Daoy (cell line): ENCODE results near the gene B3GNT4. TPM values are rescaled to one million over a fixed set of nuclear protein-coding genes. Genes with fewer than 3 reads are reported as not detected.
"Not testable (repeated sequence)": the region's sequence is repeated elsewhere in the genome, so short reads cannot be mapped to it uniquely, and the experiment has no call there.

Experiments
- DNase-seq: peaks from one replicate; pipeline ENCODE4 v3.0.0-alpha.2; 2015; ENCODE audit warnings: low read depth
- total RNA-seq: library from RNA; depleted of rRNA; stranded (reverse); fragments of >200 nt; shearing (Covaris generic); gene quantifications from 2 replicates; pipeline ENCODE4 v1.2.3, GENCODE V29; 2014; rRNA removed

B3GNT4 gene
- not detected in 2 replicates for total RNA-seq

DNA sequence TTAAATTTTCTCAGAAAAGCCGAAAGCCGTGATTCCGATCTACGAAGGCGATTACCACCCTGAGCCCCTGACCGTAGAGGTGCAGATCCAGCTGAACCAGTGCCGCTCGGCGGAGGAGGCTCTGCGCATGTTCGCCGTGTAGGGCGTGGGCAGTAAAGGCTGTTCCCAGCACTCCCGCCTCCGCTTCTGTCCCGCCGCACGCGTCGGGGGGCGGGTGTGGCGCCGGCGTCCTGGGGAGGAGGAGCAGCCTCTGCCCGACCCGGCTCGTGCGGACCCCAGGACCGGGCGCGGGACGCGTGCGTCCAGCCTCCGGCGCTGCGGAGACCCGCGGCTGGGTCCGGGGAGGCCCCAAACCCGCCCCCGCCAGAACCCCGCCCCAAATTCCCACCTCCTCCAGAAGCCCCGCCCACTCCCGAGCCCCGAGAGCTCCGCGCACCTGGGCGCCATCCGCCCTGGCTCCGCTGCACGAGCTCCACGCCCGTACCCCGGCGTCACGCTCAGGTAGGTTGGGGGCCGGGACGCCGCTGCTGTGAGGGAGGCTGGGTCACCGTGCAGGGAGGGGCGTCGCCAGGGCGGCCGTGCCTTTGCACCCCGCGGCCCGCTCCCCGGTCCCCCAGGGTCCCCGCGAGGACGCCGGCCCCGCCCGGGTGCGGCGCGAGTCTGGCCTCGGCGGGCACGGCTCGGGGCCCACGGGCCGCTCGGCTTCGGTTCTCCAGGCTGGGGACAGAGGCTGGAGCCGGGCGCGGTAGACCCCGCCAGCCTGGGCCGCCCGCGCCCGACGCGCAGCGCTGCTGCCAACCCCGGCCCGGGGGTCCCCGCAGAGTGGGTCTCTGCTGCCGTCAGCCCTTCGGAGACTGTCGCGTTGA is at the start of gene B3GNT4:
Gene B3GNT4, plus strand, starts transcription at position 409 of the 866 bp plus-strand sequence. CDS start 910 bp downstream, outside the sequence.
- peak; percentile 76 for DNase-seq

DNA sequence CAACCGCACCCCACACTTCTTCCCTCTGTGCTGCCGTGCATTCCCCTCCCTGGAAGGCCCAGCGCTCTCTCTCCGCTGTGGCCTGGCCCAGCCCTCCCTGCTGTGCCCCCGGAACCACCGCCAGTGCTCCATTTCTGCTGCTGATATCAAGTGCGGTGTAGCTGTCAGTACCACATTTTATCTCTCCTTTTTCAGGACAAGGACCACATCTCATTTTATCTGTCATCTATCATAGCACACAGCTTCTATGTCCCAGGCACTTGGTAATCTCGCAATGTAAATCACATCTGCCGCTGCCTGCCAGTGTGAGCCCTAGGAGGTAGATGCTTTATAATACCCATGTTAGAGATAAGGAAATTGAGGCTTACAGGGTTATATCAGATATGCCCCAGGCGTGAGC is 47.8 kb upstream of the B3GNT4 start:
- DNase-seq: no peak

DNA sequence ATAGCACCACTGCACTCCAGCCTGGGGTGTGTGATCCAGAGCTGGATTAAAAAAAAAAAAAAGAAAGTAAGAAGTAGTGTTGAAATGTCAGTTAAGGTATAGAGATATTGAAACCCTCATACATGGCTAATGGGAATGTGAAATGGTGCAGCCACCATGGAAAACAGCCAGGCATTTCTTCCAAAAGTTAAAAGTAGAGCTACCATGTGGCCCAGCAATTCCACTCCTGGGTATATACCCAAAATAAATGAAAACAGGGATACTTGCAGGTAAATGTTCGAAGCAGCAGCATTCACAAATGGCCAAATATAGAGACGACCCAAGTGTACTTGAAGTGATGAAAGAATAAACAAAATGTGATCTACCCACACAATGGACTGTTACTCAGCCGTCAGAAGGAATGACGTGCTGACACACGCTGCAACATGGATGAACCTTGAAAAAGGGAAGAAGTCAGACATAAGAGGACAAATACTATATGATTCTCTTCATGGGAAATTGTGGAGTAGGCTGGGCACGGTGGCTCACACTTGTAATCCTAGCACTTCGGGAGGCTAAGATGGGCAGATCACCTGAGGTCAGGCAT is 44.7 kb upstream of the B3GNT4 start:
- no peak for DNase-seq

- DNase-seq: no peak
These were observed 43.6 kb upstream of the B3GNT4 start for GRCh38 chr12:122159882-122160281.

GRCh38 chr12:122160761-122161160 is 42.7 kb upstream of the B3GNT4 start:
- no peak for DNase-seq

DNA sequence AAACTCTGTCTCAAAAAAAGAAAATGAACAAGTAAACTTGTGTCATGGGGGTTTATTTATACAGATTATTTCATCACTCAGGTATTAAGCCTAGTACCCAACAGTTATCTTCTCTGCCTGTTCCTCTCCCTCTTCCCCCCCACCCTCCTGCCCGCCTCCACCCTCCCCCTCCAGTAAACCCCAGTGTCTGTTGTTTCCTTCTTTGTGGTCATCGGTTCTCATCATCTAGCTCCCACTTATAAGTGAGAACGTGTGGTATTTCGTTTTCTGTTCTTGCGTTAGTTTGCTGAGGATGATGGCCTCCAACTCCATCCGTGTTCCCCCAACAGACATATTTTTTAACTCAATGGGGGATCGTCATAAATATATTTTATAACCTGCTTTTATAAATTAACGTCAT is 41.8 kb upstream of the B3GNT4 start:
- DNase-seq: no peak

GRCh38 chr12:122162976-122163375 is 40.5 kb upstream of the B3GNT4 start:
- no peak for DNase-seq

- DNase-seq: no peak
These were observed 36.8 kb upstream of the B3GNT4 start for GRCh38 chr12:122166422-122167349.

DNA sequence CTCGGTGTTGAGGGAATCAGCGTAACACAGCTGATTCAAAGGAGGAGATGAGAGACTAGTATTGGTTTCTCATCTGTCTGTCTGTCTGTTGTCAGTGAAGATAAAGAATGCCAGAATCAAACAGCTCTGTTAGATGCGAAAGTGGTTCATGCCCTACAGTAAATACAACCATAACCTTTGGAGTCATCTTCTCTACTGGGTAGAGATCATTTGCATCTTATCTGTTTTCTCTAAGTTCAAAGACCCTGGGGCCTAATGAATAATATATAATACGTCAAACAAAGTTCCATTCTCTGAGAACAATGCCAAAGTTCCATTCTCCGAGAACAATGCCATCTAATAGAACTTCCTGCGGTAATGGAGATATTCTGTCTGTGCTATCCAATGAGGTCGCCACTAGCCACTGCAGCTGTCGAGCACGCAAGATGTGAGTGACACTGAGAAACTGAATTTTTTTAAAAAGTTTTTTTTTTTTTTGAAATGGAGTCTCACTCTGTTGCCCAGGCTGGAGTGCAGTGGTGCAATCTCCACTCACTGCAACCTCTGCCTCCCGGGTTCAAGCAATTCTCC is 36.1 kb upstream of the B3GNT4 start:
- no peak for DNase-seq

DNA sequence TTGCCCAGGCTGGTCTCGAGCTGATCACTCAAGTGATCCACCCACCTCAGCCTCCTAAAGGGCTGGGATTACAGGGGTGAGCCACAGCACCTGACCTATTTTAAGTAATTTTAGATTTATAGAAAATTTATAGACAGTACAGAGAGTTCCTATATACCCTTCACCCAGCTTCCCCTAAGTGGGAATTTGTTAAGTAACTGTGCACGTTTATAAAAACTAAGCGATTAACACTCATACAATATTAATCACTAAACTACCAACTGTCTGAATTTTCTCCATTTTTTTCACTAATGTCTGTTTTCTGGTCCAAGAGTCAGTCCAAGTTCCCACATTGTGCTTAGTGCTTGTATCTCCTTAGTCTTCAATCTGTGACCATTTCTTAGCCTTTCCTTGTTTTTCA is 35.0 kb upstream of the B3GNT4 start:
- no peak for DNase-seq

- DNase-seq: no peak
These were observed 32.1 kb upstream of the B3GNT4 start for GRCh38 chr12:122171399-122171798.

DNA sequence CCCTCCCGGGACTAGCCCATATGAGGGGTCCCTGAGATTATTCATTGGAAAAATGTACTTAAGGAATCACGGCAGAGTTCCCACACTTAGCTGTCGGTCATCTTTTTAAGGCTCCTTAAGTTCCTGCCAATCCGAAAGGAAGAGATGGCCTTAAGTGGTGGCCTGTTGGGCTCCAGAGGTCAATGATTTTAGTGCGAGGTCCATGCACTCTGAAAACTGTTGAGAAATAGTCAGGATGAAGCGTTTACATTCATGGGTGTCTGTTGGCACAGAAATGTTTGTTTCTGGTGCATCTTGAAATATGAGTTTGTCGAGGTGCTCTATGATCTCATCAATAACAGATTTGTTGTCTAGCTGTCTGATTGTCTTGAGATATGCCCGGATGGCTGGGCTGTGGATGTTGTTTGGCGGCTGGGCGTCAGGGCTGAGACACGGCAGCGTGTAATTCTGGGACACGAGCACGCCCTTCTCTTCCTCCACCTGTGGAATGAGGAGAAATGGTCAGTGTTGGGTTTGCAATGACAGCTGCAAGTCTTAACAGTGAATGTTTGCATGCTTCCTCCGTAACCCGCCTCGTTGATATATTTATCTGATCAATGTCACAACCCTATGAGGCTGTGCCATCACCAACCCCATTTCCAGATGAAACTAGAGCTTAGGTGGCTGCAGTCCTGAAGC is 31.1 kb upstream of the B3GNT4 start:
- DNase-seq: no peak

- DNase-seq: no peak
These were observed 29.2 kb upstream of the B3GNT4 start, which contains the start of gene IL31 for GRCh38 chr12:122174155-122174845. Gene IL31 (minus strand): TSS chr12:122174221. CDS start chr12:122174172, 49 bp downstream.

DNA sequence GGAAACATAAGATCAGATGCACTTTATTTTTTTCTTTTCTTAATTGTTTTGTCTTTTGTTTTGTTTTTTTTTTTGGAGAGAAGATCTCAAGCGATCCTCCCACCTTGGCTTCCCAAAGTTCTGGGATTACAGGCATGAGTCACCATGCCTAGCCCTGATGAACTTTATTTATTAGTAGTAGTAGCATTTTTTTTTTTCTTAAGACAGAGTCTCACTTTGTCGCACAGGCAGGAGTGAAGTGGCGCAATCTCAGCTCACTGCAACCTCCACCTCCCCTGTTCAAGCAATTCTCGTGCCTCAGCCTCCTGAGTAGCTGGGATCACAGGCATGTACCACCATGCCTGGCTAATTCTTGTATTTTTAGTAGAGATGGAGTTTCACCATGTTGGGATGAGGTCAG is 27.0 kb upstream of the B3GNT4 start:
- DNase-seq: not testable (repeated sequence)

DNA sequence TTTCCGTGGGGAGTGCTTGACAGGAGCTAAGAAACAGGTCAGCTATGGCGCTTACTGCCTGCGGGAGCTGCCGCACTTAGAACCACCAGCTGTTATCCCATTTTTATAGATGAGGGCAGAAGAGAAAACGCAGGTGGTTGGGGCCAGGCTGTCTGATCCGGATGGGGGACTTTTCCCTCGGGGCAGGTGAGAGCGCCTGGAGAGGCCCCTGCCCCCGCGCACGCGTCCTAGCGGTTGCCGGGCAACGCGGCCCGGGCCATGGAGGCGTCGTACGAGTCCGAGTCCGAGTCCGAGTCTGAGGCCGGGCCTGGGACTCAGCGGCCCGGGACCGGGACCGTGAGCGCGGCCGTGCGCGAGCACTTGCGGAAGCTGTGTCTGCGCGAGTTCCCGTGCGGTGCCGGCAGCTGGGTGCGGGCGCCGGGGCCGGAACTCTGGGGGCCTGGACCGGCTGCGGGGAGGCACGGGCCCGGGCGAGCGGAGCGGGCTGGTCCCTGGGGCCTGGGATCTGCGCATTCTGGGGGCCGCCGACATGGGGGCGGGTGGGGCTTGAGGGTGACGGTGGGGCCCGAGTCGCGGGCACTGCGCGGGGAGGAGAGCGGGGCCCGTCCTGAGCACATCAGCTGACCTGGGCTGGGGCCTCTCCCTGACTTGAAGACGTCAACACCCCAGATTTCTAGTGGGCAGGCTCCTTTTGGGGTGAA is 20.5 kb upstream of the B3GNT4 start, which contains the start of gene LRRC43:
Gene LRRC43, plus strand, starts transcription at position 237 of the 701 bp plus-strand sequence. Its CDS starts 22 bp downstream, at position 259.
- DNase-seq: peak; percentile 28

DNA sequence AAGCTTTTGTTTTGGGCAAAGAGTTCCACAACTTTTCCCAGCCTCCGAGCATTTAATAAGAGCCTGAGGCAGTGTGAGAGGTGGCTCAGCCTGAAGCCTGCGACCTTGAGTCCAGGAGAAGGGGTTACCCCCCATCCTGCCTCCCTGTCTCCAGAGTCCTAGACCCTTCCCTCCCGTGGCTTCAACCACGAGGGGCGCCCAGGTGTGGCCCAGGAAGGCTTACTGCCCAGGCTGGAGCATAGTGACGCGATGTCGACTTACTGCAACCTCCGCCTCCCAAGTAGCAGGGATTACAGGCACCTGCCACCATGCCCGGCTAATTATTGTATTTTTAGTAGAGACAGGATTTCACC is 19.9 kb upstream of the B3GNT4 start:
- no peak for DNase-seq

DNA sequence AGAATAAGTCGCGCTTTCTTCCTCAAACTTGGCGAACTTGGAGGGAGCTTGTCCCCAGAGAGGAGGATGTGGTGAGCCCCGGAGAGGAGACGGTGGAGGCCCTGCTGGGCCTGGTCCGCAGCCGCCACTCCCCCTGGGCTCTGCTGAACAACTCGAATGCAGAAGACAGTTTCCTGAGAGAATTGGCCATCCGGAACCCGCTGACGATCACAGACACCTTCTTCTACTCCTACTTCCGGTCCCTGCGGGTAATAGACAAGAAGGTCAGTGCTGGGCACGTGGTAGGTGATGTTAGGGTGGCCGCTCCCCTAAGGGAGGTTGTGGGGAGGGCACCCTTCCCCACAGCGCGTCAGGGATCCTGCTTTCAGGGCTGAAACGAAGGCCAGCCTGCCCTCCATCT is 19.0 kb upstream of the B3GNT4 start:
- no peak for DNase-seq

DNA sequence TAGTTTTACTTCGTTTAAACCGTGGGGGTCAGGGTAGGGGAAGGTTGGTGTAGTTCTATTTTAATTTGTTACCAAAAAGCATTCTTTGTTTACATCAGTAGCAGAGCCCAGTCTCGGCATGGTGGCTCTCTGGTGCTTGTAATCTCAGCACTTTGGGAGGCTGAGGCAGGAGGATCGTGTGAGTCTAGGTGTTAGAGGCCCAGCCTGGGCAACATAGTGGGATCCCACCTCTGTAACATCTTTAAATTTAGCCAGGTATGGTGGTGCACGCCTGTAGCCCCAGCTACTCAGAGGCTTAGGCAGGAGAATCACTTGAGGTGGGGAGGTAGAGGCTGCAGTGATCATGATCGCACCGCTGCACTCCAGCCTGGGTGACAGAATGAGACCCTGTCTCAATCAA is 18.4 kb upstream of the B3GNT4 start:
- DNase-seq: no peak

DNA sequence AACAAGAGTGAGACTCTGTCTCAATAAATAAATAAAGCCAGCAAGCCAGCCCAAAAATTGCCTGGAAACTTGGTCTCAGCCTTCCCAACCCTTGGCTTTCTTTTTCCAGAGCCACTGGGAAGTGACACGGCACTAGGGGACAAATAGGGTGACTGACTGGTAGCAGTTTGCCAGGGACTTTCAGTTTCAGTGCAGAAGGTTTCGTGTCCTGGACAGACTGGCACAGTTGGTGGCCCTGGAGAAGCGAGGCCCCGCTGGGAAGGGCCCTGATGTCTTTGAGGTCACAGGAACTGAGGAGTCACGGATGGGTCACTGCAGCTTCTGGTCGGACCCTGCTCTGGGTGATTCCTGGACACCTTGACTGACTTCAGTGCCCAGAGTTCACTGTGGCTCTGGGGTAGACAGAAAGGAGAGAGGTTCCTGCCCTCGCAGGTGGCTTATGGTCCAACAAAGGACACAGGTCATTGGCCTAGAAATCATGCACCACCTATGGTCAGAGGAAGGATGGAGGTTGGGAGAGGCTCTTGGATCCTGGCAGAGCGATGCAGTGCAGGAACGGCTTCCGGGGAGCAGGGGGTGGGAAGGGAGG is 17.9 kb upstream of the B3GNT4 start:
- no peak for DNase-seq
